HCEC 1CT (cell line): ENCODE data around the gene MYLK.
"Not testable (repeated sequence)": the region's sequence is repeated elsewhere in the genome, so short reads cannot be mapped to it uniquely, and the experiment has no call there.

Source experiments
- DNase-seq: peaks from one replicate; pipeline ENCODE4 v3.0.0-alpha.2; 2017

The MYLK gene

DNA sequence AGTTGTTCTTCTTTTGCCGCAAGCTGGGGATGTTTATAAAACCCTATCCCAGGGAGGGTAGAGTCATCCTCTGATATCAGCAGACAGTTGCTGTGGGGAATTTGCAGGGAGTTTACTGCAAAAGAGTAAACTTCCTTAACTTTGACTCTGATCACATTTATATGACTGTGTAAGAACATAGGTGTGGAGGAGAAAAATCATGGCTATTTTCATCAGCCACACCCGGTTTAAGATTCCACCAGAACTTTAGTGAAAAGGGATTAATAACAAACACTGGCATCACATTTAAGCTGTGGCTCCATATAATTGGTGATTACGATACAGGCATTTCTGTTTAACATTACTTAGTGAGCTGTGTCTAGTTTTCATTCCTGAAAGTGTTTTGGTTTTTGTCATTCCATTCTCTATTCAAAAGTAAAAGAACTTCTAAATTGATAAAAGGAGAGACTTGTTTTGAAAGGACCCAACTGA lies 143.1 kb downstream of the MYLK start:
- peak; percentile 24 for DNase-seq

DNA sequence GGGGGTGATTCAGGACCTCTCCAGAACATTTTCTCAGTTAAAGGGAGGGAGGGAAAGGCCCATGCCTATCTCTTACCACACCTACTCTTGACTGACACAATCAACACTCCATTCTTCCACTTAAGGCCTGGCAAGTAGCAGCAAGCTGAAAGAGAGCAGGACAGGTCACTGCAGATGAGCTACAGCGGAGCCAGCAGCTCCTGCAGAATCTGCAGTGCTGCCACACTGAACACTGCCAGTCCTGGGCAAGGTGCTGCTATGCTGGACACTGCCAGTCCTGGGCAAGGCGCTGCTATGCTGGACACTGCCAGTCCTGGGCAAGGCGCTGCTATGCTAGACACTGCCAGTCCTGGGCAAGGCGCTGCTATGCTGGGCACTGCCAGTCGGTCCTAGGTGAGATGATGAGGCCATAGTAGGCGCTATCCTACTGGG lies 143.7 kb downstream of the MYLK start:
- DNase-seq, result no peak

DNA sequence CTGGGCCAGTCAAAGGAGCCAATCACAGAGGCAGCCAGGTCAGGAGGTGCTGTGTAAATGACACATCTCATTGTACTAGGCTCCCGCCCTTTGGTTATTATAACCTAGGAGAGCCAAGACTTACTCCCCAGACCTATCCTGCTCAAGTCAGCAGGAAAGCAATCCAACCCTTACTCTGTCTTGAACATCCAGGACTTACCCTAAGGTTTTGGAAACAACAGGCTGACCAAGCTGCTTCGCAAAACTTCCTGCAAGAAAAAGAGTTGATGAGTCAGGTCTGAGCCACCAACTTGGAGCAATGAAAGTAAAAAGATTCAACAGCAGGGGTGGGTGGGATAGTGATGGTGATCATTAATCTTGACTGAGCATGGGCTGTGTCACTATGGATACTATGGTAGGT lies 144.4 kb downstream of the MYLK start:
- peak; percentile 88 for DNase-seq

DNA sequence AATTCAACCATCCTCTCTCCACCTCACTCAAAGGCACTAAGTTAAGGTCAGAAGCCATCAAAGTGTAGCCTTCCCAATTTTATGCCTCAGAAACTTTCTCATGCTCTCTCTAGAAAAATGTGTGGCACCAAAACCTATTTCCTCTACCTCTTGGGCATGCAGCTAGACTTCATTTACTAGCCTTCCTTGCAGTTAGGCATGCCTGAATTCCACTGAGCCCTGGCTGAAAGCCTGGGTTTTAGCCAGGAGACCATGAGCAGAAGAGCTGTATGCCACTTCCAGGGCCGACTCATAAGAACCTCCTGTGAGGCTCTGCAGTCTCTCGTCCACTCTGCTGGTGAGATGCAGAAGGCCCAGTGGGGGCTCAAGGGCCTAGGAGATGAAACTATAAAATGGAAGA lies 145.0 kb downstream of the MYLK start:
- DNase-seq, result peak; percentile 1

DNA sequence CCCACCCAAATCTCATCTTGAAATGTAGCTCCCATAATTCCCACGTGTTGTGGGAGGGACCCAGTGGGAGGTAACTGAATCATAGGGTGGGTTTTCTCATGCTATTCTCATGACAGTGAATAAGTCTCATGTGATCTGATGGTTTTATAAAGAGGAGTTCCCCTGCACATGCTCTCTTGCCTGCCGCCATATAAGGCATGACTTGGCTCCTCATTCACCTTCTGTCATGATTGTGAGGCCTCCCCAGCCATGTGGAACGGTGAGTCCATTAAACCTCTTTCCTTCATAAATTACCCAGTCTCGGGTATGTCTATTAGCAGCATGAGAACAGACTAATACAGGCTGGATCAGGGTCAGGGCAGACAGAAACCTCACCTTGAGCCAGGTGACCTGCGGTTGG lies 145.6 kb downstream of the MYLK start:
- DNase-seq, result peak; percentile 2

DNA sequence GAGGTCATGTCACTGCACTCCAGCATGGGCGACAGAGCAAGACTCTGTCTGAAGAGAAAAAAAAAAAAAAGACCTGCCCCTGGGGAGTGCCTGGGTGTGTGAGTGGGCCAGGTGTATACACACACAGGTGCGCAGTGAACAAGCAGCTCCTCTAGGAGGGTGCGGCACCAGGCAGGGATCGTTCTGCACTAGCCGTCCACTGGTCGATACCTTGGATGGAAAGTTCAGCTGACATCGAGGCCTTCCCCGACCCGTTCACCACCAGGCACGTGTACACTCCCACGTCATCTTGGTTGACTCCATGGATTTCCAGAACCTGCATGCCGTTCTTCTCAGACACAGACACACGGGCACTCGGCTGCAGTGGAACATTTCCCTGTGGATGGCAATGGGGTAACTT lies 147.0 kb downstream of the MYLK start:
- no peak for DNase-seq

DNA sequence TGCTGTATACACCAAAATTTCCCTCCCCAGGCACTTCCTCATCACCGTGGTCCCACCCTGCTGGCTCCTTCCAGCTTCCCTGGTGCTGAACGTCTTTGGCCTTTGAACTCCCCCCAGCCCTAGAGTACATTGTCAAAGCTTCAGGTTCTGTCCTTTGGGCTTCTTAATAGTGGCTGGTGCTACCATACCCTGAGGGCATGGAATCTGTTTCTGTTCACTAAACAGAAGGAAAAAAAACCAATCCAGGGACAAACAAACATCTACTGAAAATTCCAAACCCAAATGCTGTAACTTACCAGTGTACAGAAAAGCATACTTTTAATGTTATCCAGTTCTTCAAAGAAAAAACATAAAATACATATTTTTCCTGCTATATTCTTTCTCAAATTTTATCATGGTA lies 148.7 kb downstream of the MYLK start:
- no peak for DNase-seq

DNA sequence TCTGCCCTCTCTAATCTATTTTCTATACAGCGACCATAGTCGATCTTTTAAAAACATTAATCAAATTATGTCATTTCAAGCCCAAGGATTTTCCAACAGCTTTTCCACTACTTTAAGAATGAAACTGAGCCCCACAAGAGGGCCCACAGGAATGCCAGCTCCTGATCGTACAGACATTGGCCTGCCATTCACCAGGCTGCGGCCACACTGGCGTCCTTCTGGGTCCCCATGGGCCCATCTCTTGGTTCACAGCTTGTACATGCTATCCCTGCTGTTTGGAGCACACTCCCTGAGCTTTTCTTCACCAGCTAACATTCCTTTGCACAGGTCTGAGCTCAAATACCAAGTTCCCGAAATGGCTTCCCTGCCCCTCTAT lies 149.6 kb downstream of the MYLK start:
- no peak for DNase-seq

DNA sequence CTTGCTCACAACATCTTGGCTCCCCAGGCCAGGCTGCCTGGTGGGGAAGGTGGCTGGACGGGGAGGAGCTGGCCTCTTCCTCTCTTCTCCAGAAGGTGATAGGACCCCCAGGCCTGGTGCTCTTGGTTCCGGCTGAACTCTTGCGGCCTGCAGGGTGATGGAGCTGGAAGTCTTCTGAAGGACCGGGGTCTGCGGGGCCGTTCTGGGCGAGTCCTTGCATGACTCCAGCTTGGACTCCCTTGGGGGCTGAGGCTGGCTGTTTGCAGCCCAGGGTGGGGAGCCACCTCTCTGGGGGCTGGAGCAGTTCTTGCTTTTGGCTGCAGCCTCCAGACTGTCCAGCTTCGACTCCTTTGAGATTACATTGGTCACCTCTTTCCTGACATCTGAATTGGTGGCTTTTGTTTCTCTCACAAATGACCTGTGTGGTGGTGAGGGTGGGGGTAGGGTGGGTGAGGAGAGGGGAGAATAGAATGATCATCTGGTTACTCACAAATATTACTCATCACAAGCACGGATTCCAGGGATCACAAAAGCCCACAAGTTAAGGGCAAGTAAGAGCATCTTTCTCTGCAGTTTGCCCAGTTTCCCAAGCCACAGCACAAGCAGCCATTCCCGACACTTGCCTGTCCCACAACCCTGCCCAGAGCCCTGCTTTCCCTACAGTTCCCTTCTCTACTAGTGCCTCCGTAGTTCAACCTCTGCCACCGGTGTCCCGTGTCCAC lies 150.2 kb downstream of the MYLK start:
- peak; percentile 95 for DNase-seq

DNA sequence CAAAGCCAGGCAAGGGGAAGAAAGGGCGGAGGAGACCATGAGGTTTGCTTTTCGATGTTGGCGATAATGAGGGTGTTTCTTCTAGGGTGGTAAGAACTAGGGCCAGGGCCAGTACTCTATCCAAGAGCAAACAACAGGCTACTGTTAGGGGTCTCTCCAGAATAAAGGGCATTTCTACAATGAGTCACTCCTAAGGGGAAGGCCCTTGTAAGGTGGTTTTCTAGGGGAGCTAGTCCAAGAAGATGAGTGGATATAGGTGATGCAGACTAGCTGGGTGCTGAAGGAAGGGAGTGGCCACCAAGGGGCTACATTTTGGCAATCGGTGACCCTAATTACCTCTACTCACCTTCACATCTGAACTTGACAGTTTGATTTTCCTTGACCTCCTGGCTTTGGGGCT lies 150.8 kb downstream of the MYLK start:
- DNase-seq, result peak; percentile 1

DNA sequence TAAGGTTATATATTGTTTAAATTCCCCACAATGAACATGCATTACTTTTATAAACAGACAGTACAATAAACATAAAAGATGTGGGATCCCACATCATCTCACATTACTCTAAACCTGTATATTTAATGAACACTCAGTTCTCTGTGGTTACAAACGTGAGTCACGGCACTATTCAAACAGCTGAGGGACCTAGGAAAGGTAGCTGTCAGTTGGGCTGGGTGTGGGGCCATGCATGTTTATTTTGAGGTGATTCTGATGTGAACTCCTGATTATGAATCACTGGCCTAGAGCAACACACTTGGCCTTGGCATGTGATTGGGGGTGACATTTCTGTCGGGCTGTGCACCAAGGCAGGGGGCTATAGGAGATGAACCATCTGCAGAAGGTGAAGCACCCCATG lies 151.7 kb downstream of the MYLK start:
- peak; percentile 91 for DNase-seq

DNA sequence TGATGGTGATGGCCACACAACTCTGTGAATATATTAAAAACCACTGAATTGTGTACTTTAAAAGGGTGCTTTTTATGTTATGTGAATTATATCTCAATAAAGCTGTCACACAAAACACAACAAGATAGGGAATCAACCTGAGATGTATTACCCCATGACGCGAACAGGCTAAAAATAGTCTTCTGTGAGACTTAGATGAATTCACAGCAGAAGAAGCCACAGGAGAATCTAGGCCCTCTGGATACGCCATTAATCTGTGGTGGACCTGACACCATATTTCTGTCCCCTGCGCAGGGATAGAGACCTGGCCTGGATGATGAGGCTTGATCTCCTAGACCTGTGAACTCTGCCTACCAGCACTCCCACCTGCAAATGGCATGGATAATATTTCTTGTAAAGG lies 153.3 kb downstream of the MYLK start:
- no peak for DNase-seq

DNA sequence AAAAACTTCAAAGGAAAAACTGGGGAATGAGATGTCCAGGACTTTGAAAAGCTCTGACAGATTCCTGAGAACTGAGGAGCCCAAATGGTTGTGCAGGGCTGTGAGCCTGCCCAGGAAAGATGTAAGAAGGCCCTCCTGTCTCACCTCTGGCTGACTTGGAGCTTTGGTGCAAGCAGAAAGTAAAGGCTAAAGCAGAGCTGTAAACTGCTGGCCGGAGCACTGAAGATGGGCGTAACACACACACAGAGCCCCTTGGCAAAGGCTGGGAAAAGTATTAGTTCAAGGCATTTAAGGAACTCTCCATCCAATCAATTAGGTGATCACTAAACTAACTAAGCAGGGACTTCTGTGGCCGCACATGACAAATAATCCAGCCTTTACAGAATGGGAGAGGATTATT lies 155.1 kb downstream of the MYLK start:
- DNase-seq, result no peak

DNA sequence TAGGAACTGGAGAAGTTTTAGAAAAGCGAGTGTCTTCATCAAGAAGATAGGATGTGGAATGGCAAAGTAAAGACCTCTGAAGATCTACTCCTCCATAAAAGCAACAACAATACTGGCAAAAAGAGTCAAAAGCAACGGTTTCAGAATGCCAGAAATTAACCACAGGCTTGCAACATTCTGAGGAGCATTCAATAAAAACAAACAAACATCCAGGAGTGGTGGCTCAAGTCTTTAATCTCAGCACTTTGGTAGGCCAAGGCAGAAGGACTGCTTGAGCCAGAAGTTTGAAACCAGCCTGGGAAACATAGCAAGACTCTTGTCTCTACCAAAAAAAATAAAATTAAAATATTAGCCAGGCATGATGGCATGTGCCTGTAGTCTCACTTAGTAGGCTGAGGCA lies 156.1 kb downstream of the MYLK start:
- DNase-seq, result peak; percentile 28

DNA sequence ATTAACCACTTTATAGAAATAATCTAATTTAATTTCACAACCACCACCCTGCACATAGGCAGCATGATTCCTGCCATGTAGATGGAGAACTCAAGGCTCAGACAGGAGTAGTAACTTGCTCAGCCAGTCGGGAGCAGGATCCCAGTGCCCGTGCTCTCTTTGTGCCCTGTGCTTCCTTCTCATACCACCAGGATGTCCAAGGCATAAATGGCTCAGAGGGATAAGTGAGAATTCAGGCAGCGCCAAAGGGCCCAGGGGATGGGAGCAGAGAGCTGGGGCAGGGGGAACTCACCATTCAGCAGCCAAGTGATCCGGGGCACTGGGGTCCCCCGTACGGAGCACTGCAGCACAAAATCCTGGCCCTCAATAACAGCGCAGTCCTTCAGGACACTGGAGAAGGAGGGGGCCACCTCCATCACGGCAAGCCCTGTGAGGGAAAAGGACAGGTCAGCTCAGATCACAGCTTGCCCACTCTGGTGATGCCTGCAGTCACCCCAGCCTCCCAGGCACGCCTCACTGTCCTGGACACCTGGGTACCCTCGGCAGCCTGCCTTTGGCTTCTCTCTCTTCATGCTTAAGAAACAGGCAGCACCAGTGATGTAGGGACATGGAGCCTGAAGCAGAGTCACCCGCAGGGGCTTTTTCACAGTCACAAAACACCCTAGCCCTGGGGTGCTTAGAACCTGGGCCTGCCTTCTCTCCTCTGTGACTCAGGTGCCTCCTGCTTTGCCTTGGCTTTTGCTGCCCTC lies 158.3 kb downstream of the MYLK start:
- no peak for DNase-seq

DNA sequence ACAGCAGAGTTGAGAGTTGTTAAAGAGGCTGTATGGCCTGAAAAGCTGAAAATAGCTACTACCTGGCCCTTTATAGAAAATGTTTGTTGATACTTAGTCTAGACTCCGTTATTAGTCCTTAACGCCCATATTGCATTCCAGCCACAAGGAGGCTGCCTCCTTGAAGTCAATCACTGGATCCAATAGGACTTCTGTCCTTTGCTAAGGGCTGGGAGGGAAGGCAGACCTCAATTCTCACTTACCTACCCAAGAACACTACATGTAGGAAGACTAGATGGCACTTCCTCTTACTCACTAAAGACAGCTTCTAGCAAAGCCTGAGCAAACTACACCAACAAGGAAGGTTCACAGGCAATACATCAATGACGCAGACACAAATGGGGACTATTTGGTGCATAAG lies 159.8 kb downstream of the MYLK start:
- peak; percentile 30 for DNase-seq

DNA sequence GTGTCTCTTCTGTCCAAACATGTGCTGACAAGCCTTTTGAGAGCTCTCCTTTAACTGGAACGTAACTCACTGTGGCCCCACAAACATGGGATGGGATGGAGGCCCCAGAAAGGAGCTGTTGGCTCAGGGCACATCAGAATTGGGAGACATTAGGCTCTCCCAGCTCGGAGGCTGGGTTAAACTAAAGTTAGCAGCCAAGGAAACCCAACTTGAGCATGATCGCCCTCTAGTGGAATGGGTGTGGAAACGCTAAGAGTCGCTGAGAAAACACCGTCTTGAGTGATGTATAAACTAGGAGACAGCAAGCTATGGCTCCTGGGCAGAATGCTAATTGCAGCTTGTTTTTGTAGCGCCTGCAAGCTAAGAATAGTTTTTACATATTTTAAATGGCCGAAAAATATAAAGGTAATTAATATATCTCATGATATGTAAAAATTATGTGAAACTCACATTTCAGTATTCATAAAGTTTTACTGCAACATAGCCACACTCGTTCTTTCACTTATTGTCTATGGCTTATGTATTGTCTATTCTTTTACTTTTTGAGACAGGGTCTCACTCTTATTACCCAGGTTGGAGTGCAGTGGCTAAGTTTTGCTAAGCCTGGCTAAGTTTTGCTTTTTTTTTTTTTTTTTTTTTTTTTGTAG lies 160.5 kb downstream of the MYLK start:
- DNase-seq, result peak; percentile 77

DNA sequence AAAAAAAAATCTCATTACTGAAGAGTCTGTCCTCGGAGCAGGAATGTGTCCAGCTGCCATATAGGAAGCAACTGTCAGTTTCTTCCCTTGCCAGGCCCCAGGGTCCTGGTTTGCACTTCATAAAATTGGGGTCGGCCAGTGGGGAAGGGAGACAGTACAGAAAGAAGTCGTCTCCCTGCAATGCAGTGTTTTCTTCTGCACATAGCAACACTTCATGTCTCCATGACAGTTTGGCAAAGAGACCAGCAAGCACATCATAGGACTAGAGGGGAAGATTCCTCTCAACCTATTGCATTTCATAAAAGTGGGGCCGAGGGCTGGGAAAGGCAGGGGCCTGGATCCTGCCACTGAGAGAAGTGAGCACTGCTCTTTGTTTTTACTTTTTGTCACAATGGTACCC lies 161.1 kb downstream of the MYLK start:
- DNase-seq, result no peak

DNA sequence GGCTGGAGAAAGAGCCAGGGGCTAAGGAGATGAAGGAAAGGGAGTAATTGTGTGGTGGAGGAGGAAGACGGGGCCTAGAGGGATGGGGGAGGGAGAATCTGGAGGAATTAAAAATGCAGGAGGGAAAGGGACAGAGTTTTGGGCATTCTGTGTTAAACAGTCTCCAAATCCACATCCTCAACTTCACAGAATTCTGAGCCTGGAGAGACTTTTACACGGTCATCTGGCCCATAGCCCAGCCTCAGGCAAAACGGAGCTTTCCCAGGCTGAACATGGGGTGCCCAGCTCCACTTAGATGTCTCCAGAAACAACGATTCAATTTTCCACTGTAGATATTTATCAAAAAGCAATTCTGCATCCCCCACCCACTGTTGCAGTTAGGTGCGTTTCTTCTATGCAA lies 161.7 kb downstream of the MYLK start:
- DNase-seq, result no peak

DNA sequence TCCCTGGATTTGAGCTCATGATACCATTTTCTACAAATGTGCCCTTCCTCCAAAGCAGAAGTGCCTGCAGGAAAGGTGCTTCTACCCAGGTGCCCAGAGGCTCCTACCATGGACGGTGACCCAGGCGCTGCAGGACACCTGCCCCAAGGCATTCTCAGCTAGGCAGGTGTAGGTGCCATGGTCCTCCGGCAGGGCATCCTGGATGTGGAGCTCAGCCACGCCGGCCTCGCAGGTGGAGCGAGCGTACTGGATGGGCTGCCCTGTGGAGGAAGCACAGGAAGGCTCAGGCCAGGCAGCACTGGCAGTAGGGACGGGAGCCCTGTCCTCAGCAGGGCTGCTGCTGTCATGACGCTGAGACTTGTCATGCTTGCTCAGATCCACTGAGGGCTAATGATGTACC lies 162.1 kb downstream of the MYLK start:
- DNase-seq, result no peak

DNA sequence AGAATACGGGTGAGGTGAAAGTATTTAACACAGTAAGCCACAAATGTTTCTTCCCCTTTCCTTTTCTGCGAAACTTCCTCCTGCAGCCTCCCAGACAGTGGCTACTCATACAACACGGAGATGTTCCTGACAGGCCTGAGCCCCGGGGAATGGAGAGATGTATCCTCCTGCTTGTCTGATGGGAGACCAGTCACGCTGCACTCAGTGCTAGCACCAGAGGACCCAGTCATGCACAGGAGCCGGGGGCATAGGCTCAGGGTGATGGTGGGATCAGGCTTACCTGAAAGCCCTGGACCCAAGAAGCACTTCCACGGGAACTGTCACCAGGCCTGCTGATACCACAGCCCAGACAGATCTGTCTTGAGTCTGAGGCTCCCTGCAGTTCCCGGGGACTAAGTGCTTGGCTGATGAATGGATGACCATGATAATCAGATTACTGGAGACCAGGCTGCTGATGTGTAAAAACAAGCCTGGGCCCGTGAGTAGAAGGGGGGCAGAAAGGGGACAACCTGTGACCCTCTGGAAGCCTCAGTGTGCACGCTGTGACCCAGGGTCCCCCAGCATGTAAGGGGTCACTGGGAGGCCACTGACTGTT lies 162.9 kb downstream of the MYLK start:
- DNase-seq, result not testable (repeated sequence)

DNA sequence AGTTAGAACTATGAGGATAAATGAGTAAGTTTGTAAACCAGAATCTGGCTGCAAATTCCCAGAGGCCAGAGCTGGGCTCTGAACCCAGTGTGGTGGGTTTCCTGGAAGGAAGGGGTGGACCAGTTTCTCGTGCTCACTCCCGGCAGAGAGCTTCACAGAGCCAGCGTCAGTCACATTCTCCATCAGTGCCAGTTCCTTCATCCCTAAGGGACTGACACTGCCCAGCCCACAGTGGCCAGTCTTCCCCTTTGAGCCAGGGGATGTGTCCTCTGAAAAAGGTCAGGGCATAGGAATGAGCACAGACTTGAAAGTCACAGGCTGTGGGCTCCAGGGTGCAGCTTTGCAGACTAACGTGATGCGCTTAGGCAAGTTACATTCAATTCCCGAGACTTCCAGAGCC lies 163.5 kb downstream of the MYLK start:
- no peak for DNase-seq

DNA sequence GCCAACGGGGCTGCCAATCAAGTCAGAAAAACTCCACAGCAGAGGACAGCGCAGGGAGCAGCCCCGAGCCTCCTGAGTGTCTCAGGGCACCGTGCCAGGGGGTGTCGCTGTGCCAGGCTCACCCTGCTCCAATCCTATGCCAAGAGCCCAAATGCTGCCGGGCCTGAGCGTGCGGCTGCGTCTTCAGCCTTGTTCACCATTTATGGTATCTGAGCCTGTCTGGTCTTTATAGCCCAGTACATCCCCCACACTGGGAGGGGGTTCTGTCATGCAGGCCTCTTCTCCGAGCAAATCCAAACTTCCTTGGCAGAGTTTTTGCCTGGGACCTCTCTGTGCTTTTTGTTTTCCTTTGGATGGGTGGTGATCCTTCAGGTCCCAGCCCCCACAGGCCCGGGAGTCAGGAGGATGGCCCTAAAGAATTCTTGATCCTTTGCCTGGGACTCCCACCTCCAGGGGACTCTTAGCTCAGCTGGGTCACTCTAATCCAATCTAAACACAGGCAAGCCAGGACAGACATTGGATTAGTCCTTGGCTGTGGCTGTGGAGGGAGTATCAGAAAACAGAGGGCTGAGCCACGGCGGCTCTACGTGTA lies 164.2 kb downstream of the MYLK start:
- DNase-seq, result no peak
